Endothelial cell of umbilical vein (primary cell): ENCODE data around the gene TGDS. TPM values are rescaled to one million over a fixed set of nuclear protein-coding genes. Genes with fewer than 3 reads are reported as not detected.
A peak's percentile ranks its signal among the peaks of the same experiment; 100 is the strongest.

Experiments used
- BruUV-seq: library from RNA; stranded (reverse); fragments of 400-500 nt; replicated peaks from 2 replicates; lab custom pipeline; 2021; lab: Mats Ljungman, UMichigan
- CTCF ChIA-PET: fragments of 300-600, 350-600 bp; sonication (Branson Sonifier 250); formaldehyde crosslinking; loops from one replicate; lab custom pipeline; 2021; ENCODE audit warnings: antibody characterized with exemption, inconsistent platforms; lab: Charles Lee
- POLR2A ChIA-PET: fragments of 300-600, 350-600 bp; sonication (Branson Sonifier 250); formaldehyde crosslinking; loops from one replicate; lab custom pipeline; 2021; ENCODE audit warnings: antibody characterized with exemption, inconsistent platforms; lab: Charles Lee
- DNase-seq: peaks from one replicate; pipeline ENCODE4 v3.0.0-alpha.2; 2011; ENCODE audit warnings: low read depth, low spot score
- FAIRE-seq: peaks from 2 replicates; lab custom pipeline; 2011; peaks lifted over from hg19 to GRCh38; lab: Jason Lieb, UNC
- H2AFZ ChIP-seq: 2 replicates; pipeline ENCODE4 v1.6.0; 2012; ENCODE audit warnings: low read depth, low read length, control low read depth, inconsistent platforms
- H3K27ac ChIP-seq: 2 replicates; pipeline ENCODE4 v1.5.1; 2011; ENCODE audit warnings: low read depth, mild to moderate bottlenecking, control low read depth, low read length, moderate library complexity; ENCODE audit not compliant: insufficient read depth
- H3K27me3 ChIP-seq, 2 experiments: 2 replicates each; pipeline versions ENCODE4 v1.6.0 to v1.6.1; 2011; ENCODE audit warnings: low read length in 2 of 2, mixed read lengths in 1 of 2; ENCODE audit not compliant: control insufficient read depth in 2 of 2, insufficient read depth in 2 of 2
- H3K36me3 ChIP-seq, 2 experiments: 2 replicates in 1 of 2; 3 replicates in 1 of 2; pipeline ENCODE4 v1.5.1; 2011; ENCODE audit warnings: low read length in 2 of 2, mild to moderate bottlenecking in 1 of 2, moderate library complexity in 1 of 2; ENCODE audit not compliant: control insufficient read depth in 2 of 2, insufficient read depth in 2 of 2; ENCODE audit errors: extremely low read depth in 1 of 2
- H3K4me1 ChIP-seq: 3 replicates; pipeline ENCODE4 v1.5.1; 2011; ENCODE audit warnings: mild to moderate bottlenecking, low read length; ENCODE audit not compliant: control insufficient read depth, insufficient read depth; ENCODE audit errors: extremely low read depth
- H3K4me2 ChIP-seq: 2 replicates; pipeline ENCODE4 v1.6.1; 2011; ENCODE audit warnings: low read length, control low read depth, mixed read lengths; ENCODE audit not compliant: insufficient read depth
- H3K4me3 ChIP-seq, 3 experiments: fragments of 200-600 bp in 1 of 3; sonication (generic), shearing (Covaris generic) in 1 of 3; replicated peaks in 1 of 3; 2 replicates each; pipeline ENCODE4 v1.5.1; 2011 to 2016; ENCODE audit warnings: control low read depth in 3 of 3, low read length in 3 of 3, mild to moderate bottlenecking in 2 of 3, inconsistent platforms in 1 of 3, low read depth in 1 of 3, moderate library complexity in 1 of 3; ENCODE audit not compliant: insufficient read depth in 1 of 3
- H3K79me2 ChIP-seq: 2 replicates; pipeline ENCODE4 v1.6.0; 2012; ENCODE audit warnings: low read length, inconsistent platforms; ENCODE audit not compliant: control insufficient read depth, insufficient read depth
- H3K9ac ChIP-seq: replicated peaks from 2 replicates; pipeline ENCODE3; 2011; ENCODE audit warnings: low read length, control low read depth; ENCODE audit not compliant: insufficient read depth; ENCODE audit errors: extremely low read depth
- H3K9me1 ChIP-seq: replicated peaks from 3 replicates; pipeline ENCODE4 v1.6.0; 2011; ENCODE audit warnings: mild to moderate bottlenecking, low read length; ENCODE audit not compliant: control insufficient read depth, insufficient read depth; ENCODE audit errors: extremely low read depth
- H3K9me3 ChIP-seq: replicated peaks from 2 replicates; pipeline ENCODE4 v1.5.1; 2012; ENCODE audit warnings: low read length, inconsistent platforms; ENCODE audit not compliant: control insufficient read depth, insufficient read depth
- H4K20me1 ChIP-seq: replicated peaks from 2 replicates; pipeline ENCODE3; 2011; ENCODE audit warnings: mild to moderate bottlenecking, low read length; ENCODE audit not compliant: control insufficient read depth, insufficient read depth; ENCODE audit errors: extremely low read depth
- EZH2 ChIP-seq: IDR thresholded peaks from 2 replicates; pipeline ENCODE4 v1.6.1; 2012; ENCODE audit warnings: borderline replicate concordance, low read depth, mild to moderate bottlenecking, moderate library complexity, low read length, inconsistent platforms; ENCODE audit not compliant: severe bottlenecking
- FOS ChIP-seq: IDR thresholded peaks from 2 replicates; pipeline ENCODE4 v1.6.1; 2011; ENCODE audit warnings: mild to moderate bottlenecking, low read length, moderate library complexity, borderline replicate concordance; ENCODE audit not compliant: insufficient read depth
- GATA2 ChIP-seq: IDR thresholded peaks from 2 replicates; pipeline ENCODE4 v1.7.0; 2011; ENCODE audit warnings: low read depth, mild to moderate bottlenecking, moderate library complexity, mixed read lengths, low read length; ENCODE audit not compliant: insufficient read length, insufficient read depth
- JUN ChIP-seq: IDR thresholded peaks from 2 replicates; pipeline ENCODE4 v1.6.1; 2011; ENCODE audit warnings: borderline replicate concordance, low read depth; ENCODE audit not compliant: insufficient read length, insufficient read depth
- MYC ChIP-seq: IDR thresholded peaks from one replicate; pipeline ENCODE4 v1.6.1; 2011; ENCODE audit warnings: mild to moderate bottlenecking, low read depth, low read length
- POLR2A ChIP-seq: IDR thresholded peaks from 2 replicates; pipeline ENCODE4 v1.6.1; 2012; ENCODE audit warnings: low read depth, mild to moderate bottlenecking, control low read depth, low read length
- POLR2AphosphoS5 ChIP-seq: IDR thresholded peaks from 2 replicates; pipeline ENCODE4 v1.6.1; 2012; ENCODE audit warnings: low read depth, mild to moderate bottlenecking, control low read depth, low read length, moderate library complexity; ENCODE audit not compliant: insufficient read depth
- dilution Hi-C: fragments of 300-500 bp; cut with MboI; formaldehyde crosslinking; loops from one replicate; pipeline ENCODE4 v1.15.0; 2019; ENCODE audit warnings: low sequenced_read_pairs; ENCODE audit not compliant: extremely low pct_ligation_motif_present
- intact Hi-C: fragments of 100-400 bp; cut with micrococcal nuclease; formaldehyde crosslinking; loops from one replicate; pipeline ENCODE4 v1.10.0; 2022
- polyA plus RNA-seq, 4 experiments: library from polyadenylated mRNA; depleted of rRNA in 3 of 4; stranded (reverse) in 3 of 4; unstranded in 1 of 4; fragments of >200 nt; gene quantifications; 2 replicates each; pipeline versions ENCODE4 v1.2.1 to v1.2.3, GENCODE V29; 2011 to 2012; ENCODE audit warnings: missing spikeins in 1 of 4
- total RNA-seq: library from RNA; stranded (reverse); gene quantifications from 2 replicates; pipeline ENCODE4 v1.2.3, GENCODE V29; 2021
- TF ChIP-seq, protein P1 (sequence below), 2 donors: IDR thresholded peaks; 1 replicate in 1 of 2; 2 replicates in 1 of 2; pipeline ENCODE4 v1.5.1; 2011; ENCODE audit warnings: low read length in 2 of 2, mild to moderate bottlenecking in 2 of 2, moderate library complexity in 2 of 2, control low read depth in 1 of 2, inconsistent platforms in 1 of 2, low read depth in 1 of 2; ENCODE audit not compliant: insufficient read depth in 1 of 2; ENCODE audit errors: extremely low read depth in 1 of 2
- TF ChIP-seq, protein P2 (sequence below): IDR thresholded peaks from 2 replicates; pipeline ENCODE4 v1.6.1; 2011; ENCODE audit not compliant: insufficient read depth, insufficient read length

Gene TGDS
- total and polyA plus RNA-seq, 2 donors (not counting 3 experiments of a cell fraction or from before 2014, with no cell fraction given) = 7.3 to 9.3 TPM

DNA sequence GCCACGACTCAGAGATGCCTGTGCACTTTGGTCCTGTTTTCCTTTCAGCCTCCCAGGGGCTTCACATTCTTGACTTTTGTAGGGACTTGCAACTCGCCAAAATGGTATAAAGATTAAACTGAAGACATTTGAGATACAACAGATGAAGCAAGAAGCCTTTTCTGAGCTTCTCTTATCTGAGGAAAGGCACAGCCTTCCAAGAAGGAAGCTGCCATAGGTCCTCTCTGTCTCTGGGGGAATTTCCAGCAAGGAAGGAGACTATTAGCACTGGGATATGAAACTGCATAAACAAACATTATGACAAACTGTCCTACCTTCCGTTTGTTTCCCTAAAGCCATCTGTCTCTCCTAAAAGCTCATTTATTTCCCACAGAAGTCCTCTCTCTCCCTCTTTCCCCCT lies 39.3 kb downstream of the TGDS start:
- FAIRE-seq (no peak), DNase-seq (peak; percentile 6)
- Histone ChIP-seq H3K9me1 (no peaks in the 10 kb centered on the region), H3K4me2 (no peak overlapping the region), H3K9me3 (no peaks in the 10 kb centered on the region), H2AFZ (no peak overlapping the region), H3K4me1 (no peaks in the 10 kb centered on the region), H3K79me2 (no peaks in the 10 kb centered on the region), H3K36me3 (no peaks in the 10 kb centered on the region), H3K9ac (no peak overlapping the region), H3K27ac (no peak overlapping the region), H3K27me3 (no peaks in the 10 kb centered on the region), H4K20me1 (no peaks in the 10 kb centered on the region), H3K4me3 (no peak overlapping the region)
- dilution Hi-C loops = no loop called here
- POLR2A ChIA-PET = no interaction called here
- CTCF ChIA-PET = no interaction called here
- no TSS peak for BruUV-seq
- TF ChIP-seq, protein P1, sequence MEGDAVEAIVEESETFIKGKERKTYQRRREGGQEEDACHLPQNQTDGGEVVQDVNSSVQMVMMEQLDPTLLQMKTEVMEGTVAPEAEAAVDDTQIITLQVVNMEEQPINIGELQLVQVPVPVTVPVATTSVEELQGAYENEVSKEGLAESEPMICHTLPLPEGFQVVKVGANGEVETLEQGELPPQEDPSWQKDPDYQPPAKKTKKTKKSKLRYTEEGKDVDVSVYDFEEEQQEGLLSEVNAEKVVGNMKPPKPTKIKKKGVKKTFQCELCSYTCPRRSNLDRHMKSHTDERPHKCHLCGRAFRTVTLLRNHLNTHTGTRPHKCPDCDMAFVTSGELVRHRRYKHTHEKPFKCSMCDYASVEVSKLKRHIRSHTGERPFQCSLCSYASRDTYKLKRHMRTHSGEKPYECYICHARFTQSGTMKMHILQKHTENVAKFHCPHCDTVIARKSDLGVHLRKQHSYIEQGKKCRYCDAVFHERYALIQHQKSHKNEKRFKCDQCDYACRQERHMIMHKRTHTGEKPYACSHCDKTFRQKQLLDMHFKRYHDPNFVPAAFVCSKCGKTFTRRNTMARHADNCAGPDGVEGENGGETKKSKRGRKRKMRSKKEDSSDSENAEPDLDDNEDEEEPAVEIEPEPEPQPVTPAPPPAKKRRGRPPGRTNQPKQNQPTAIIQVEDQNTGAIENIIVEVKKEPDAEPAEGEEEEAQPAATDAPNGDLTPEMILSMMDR (IDR thresholded peaks at IDR 0.05; ENCODE audit: extremely low read depth in 1 of 2, insufficient read depth in 1 of 2, low read depth in 1 of 2, low read length in 2 of 2) = no peak
- TF ChIP-seq JUN = no peak
- no peak for TF ChIP-seq POLR2A
- TF ChIP-seq POLR2AphosphoS5 = no peak
- TF ChIP-seq, protein P2, sequence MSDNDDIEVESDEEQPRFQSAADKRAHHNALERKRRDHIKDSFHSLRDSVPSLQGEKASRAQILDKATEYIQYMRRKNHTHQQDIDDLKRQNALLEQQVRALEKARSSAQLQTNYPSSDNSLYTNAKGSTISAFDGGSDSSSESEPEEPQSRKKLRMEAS = no peak
- no peak for TF ChIP-seq EZH2
- TF ChIP-seq MYC = no peak
- TF ChIP-seq FOS = no peak
- no peak for TF ChIP-seq GATA2
- intact Hi-C loops = no loop called here
